B cell (primary cell): Measurements from ENCODE around the gene PIGZ. TPM values are rescaled to one million over a fixed set of nuclear protein-coding genes. Genes with fewer than 3 reads are reported as not detected.

Experiments used
- ATAC-seq: fragments of 200-7000 bp; cut with Tn5 transposase; one replicate; pipeline ENCODE4 v1.10.0; 2021; ENCODE audit warnings: low read depth, mild to moderate bottlenecking, moderate number of reproducible peaks, moderate library complexity
- CTCF ChIA-PET: fragments of 350-600 bp; sonication (Branson Sonifier 250); formaldehyde crosslinking; loops from one replicate; lab custom pipeline; 2021; ENCODE audit warnings: antibody characterized with exemption, inconsistent platforms; lab: Charles Lee
- POLR2A ChIA-PET: fragments of 350-600 bp; sonication (Branson Sonifier 250); formaldehyde crosslinking; loops from one replicate; lab custom pipeline; 2021; ENCODE audit warnings: antibody characterized with exemption; lab: Charles Lee
- DNase-seq: peaks from one replicate; pipeline ENCODE4 v3.0.0; 2013
- H2AFZ ChIP-seq: 2 replicates; pipeline ENCODE4 v1.6.1; 2012; ENCODE audit warnings: mild to moderate bottlenecking, low read depth, low read length; ENCODE audit not compliant: insufficient read depth, poor library complexity, severe bottlenecking
- H3K27ac ChIP-seq, 2 donors: 1 replicate in 1 of 2; 2 replicates in 1 of 2; pipeline ENCODE4 v1.5.1; 2012 to 2013; ENCODE audit warnings: low read length in 2 of 2, mild to moderate bottlenecking in 2 of 2, moderate library complexity in 1 of 2
- H3K27me3 ChIP-seq, 4 experiments: fragments of 200-600 bp in 1 of 4; sonication (generic) in 1 of 4; replicated peaks in 1 of 4; 1 replicate in 2 of 4; 2 replicates in 2 of 4; pipeline versions ENCODE4 v1.6.1 to v1.7.0; 2013 to 2016; ENCODE audit warnings: low read length in 3 of 4, mild to moderate bottlenecking in 2 of 4, mixed read lengths in 1 of 4, moderate library complexity in 1 of 4; ENCODE audit not compliant: insufficient read depth in 4 of 4, control insufficient read depth in 3 of 4; ENCODE audit errors: control extremely low read depth in 1 of 4
- H3K36me3 ChIP-seq, 2 experiments: replicated peaks in 1 of 2; 1 replicate in 1 of 2; 2 replicates in 1 of 2; pipeline versions ENCODE4 v1.6.1 to v1.7.1; 2013; ENCODE audit warnings: low read length in 1 of 2; ENCODE audit not compliant: insufficient read depth in 2 of 2, control insufficient read depth in 1 of 2; ENCODE audit errors: control extremely low read depth in 1 of 2, extremely low read depth in 1 of 2
- H3K4me1 ChIP-seq, 2 donors: fragments of 200-600 bp in 1 of 2; sonication (generic) in 1 of 2; 1 replicate in 1 of 2; 2 replicates in 1 of 2; pipeline versions ENCODE4 v1.5.1 to v1.6.1; 2013 to 2017; ENCODE audit warnings: low read length in 2 of 2; ENCODE audit not compliant: control insufficient read depth in 2 of 2, insufficient read depth in 2 of 2
- H3K4me2 ChIP-seq: replicated peaks from 2 replicates; pipeline ENCODE3; 2012; ENCODE audit warnings: mild to moderate bottlenecking, low read depth, low read length; ENCODE audit not compliant: poor library complexity, severe bottlenecking
- H3K4me3 ChIP-seq, 5 experiments: fragments of 200-600 bp in 1 of 5; sonication (generic) in 1 of 5; 1 replicate in 3 of 5; 2 replicates in 2 of 5; pipeline versions ENCODE4 v1.5.1 to v1.7.0; 2011 to 2016; ENCODE audit warnings: low read length in 4 of 5, mild to moderate bottlenecking in 4 of 5, low read depth in 2 of 5, control low read depth in 1 of 5, moderate library complexity in 1 of 5; ENCODE audit not compliant: insufficient read depth in 1 of 5; ENCODE audit errors: control extremely low read depth in 1 of 5, extremely low read depth in 1 of 5
- H3K79me2 ChIP-seq: fragments of 200-600 bp; sonication (generic); one replicate; pipeline ENCODE4 v1.6.0; 2016; ENCODE audit warnings: low read length; ENCODE audit not compliant: control insufficient read depth, insufficient read depth
- H3K9ac ChIP-seq: fragments of 200-600 bp; sonication (generic); 2 replicates; pipeline ENCODE4 v1.6.1; 2017; ENCODE audit warnings: mild to moderate bottlenecking, low read length, moderate library complexity
- H3K9me3 ChIP-seq, 3 donors: one replicate each; pipeline versions ENCODE4 v1.6.1 to v1.7.1; 2013; ENCODE audit warnings: low read length in 2 of 3; ENCODE audit not compliant: control insufficient read depth in 2 of 3, insufficient read depth in 1 of 3; ENCODE audit errors: control extremely low read depth in 1 of 3
- H4K20me1 ChIP-seq: 2 replicates; pipeline ENCODE4 v1.6.0; 2012; ENCODE audit warnings: mild to moderate bottlenecking, low read length; ENCODE audit not compliant: insufficient read depth, control insufficient read depth, poor library complexity, severe bottlenecking
- H3K27ac Mint-ChIP-seq: one replicate; pipeline ENCODE4 v1.8.0; 2021; ENCODE audit warnings: mixed read lengths
- H3K27me3 Mint-ChIP-seq: one replicate; pipeline ENCODE4 v1.8.0; 2021; ENCODE audit warnings: mixed read lengths
- H3K4me1 Mint-ChIP-seq: one replicate; pipeline ENCODE4 v1.8.0; 2021; ENCODE audit warnings: mixed read lengths
- H3K4me3 Mint-ChIP-seq: one replicate; pipeline ENCODE4 v1.8.0; 2021; ENCODE audit warnings: mixed read lengths
- H3K9me3 Mint-ChIP-seq: one replicate; pipeline ENCODE4 v1.8.0; 2022; ENCODE audit warnings: mixed read lengths; ENCODE audit not compliant: insufficient read depth
- EZH2 ChIP-seq: IDR thresholded peaks from 2 replicates; pipeline ENCODE4 v1.6.1; 2012; ENCODE audit warnings: borderline replicate concordance, low read depth, mild to moderate bottlenecking, moderate library complexity, low read length; ENCODE audit not compliant: insufficient read depth, poor library complexity, severe bottlenecking
- WGBS: methylation state at CpG from one replicate; pipeline ENCODE4 v1.1.5; 2013; ENCODE audit warnings: missing lambda C conversion rate; ENCODE audit not compliant: insufficient coverage; 5-methylcytosine and 5-hydroxymethylcytosine counted together
- intact Hi-C: fragments of 100-400 bp; cut with micrococcal nuclease; formaldehyde crosslinking; loops from one replicate; pipeline ENCODE4 v1.10.0; 2022
- polyA plus RNA-seq: library from polyadenylated mRNA; depleted of rRNA; stranded (reverse); fragments of >200 nt; gene quantifications from 2 replicates; pipeline ENCODE4 v1.2.3, GENCODE V29; 2012
- total RNA-seq, 2 donors: library from RNA; stranded (reverse); fragments of 120-200 nt in 1 of 2; gene quantifications; 1 replicate in 1 of 2; 2 replicates in 1 of 2; pipeline versions ENCODE4 v1.2.3 to v1.2.4, GENCODE V29; 2013 to 2022
- TF ChIP-seq, protein P1 (sequence below): fragments of 200-600 bp; IDR thresholded peaks from one replicate; pipeline ENCODE4 v1.8.0; 2022; ENCODE audit warnings: antibody characterized with exemption, mild to moderate bottlenecking

PIGZ gene
- total and polyA plus RNA-seq, 2 donors (not counting 1 experiment from before 2014, with no cell fraction given) = 2.2 to 3.9 TPM

DNA sequence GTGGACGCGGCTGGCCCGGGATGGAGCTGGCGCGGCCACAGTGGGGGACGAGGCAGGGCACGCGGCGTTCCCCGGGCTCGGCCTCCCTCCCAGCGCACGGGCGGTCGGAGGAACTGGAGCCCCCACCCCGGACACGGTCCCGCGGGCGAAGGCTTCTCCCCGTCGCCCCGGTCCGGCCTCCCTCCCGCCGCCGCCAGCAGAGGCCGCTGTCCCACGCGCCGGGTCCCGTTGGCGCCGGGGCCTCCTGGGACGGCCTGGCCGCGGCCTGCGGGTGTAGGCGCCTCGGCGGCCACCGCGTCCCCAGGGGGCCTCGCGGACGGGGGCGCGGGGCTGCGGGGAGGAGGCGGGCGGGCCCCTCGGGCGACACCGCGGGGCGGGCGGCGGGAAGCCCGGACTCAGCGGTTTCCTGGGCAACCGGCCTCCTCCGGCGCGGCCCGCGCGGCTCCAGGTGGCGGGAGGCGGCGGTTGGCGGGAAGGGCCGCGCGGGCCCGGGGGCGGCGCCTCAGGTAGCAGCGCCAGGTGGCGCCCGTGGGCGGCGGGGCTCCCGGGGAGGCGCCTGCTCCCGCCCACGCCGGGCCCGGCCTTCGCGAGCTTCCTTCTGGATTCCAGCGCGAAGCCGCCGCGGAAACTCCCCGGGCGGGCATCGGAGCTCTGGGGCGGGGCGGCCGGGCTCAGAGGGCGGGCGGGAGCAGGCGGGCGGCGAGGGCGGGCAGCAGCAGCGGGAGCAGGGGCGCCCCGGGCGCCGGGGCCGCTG, 34.2 kb upstream of the PIGZ start:
- H2AFZ ChIP-seq = peak overlapping the region; percentile 89
- POLR2A ChIA-PET = interaction anchor here (0.7 to 2.9 kb wide), 2 partner anchors 20 to 27 kb away, joined by 4 to 13 read pairs; partner anchors contain the start of gene MELTF
- peaks cover 15% of the 10 kb centered on the region for H3K27me3 Mint-ChIP-seq
- H3K9me3 ChIP-seq = peaks cover 0 to 10% (median 0%) of the 10 kb centered on the region in 3 donors
- no peak overlapping the region for H3K27ac ChIP-seq
- peak; percentile 89 for DNase-seq
- TF ChIP-seq, protein P1, sequence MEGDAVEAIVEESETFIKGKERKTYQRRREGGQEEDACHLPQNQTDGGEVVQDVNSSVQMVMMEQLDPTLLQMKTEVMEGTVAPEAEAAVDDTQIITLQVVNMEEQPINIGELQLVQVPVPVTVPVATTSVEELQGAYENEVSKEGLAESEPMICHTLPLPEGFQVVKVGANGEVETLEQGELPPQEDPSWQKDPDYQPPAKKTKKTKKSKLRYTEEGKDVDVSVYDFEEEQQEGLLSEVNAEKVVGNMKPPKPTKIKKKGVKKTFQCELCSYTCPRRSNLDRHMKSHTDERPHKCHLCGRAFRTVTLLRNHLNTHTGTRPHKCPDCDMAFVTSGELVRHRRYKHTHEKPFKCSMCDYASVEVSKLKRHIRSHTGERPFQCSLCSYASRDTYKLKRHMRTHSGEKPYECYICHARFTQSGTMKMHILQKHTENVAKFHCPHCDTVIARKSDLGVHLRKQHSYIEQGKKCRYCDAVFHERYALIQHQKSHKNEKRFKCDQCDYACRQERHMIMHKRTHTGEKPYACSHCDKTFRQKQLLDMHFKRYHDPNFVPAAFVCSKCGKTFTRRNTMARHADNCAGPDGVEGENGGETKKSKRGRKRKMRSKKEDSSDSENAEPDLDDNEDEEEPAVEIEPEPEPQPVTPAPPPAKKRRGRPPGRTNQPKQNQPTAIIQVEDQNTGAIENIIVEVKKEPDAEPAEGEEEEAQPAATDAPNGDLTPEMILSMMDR = peak; percentile 75
- no peak for TF ChIP-seq EZH2
- under 1% methylated on average over 111 of the region's 113 CpGs for WGBS
- no peak overlapping the region for H3K27ac Mint-ChIP-seq
- CTCF ChIA-PET = interaction anchor here (0.7 to 7.2 kb wide), 10 partner anchors 9 to 189 kb away, joined by 3 to 64 read pairs (median 6); partner anchors contain the start of genes MELTF and NCBP2
- H3K4me2 ChIP-seq = peak overlapping the region; percentile 96
- H3K9ac ChIP-seq = peak overlapping the region; percentile 66
- no peaks in the 10 kb centered on the region for H3K36me3 ChIP-seq
- no peaks in the 10 kb centered on the region for H3K9me3 Mint-ChIP-seq
- peak overlapping the region in 3 of 5 experiments; percentile 56 to 59 (median 58) for H3K4me3 ChIP-seq
- no peaks in the 10 kb centered on the region for H4K20me1 ChIP-seq
- H3K27me3 ChIP-seq = peaks cover 0 to 10% (median 4%) of the 10 kb centered on the region in 4 experiments
- intact Hi-C loops = loop anchor here (1.0 to 2.0 kb wide), 3 partner anchors 24 to 184 kb away; partner anchors contain the start of gene MELTF
- H3K79me2 ChIP-seq = no peaks in the 10 kb centered on the region
- ATAC-seq = peak; percentile 81
- H3K4me1 ChIP-seq = peaks cover 7 to 13% of the 10 kb centered on the region in 2 donors
- H3K4me3 Mint-ChIP-seq = no peak overlapping the region
- peaks cover 15% of the 10 kb centered on the region for H3K4me1 Mint-ChIP-seq
